A673 (cell line): ENCODE measurements around the gene PKP3. TPM values are rescaled to one million over a fixed set of nuclear protein-coding genes. Genes with fewer than 3 reads are reported as not detected.

Experiments used
- BruUV-seq: library from RNA; stranded (reverse); fragments of 400-500 nt; replicated peaks from 2 replicates; lab custom pipeline; 2021; lab: Mats Ljungman, UMichigan
- CTCF ChIA-PET: fragments of 300-600 bp; sonication (Branson Sonifier 250); formaldehyde crosslinking; loops from one replicate; lab custom pipeline; 2022; ENCODE audit warnings: antibody characterized with exemption; lab: Charles Lee
- POLR2A ChIA-PET: fragments of 300-600 bp; sonication (Branson Sonifier 250); formaldehyde crosslinking; loops from one replicate; lab custom pipeline; 2022; ENCODE audit warnings: antibody characterized with exemption; ENCODE audit not compliant: low non-redundant PET; lab: Charles Lee
- DNase-seq: peaks from one replicate; pipeline ENCODE4 v3.0.0-alpha.2; 2015; ENCODE audit warnings: low spot score
- H3K27ac ChIP-seq: fragments of 200-600 bp; sonication (generic); 2 replicates; pipeline ENCODE4 v1.5.1; 2016; ENCODE audit warnings: mixed run types, low read depth, mild to moderate bottlenecking, mixed read lengths, antibody characterized with exemption, low read length; ENCODE audit not compliant: poor library complexity, severe bottlenecking
- H3K27me3 ChIP-seq: fragments of 200-600 bp; sonication (generic); replicated peaks from 2 replicates; pipeline ENCODE4 v1.6.1; 2017; ENCODE audit warnings: mixed run types, low read depth, mild to moderate bottlenecking, mixed read lengths, antibody characterized with exemption, low read length; ENCODE audit not compliant: insufficient read depth, poor library complexity
- H3K36me3 ChIP-seq: fragments of 200-600 bp; sonication (generic); 2 replicates; pipeline ENCODE4 v1.6.1; 2016; ENCODE audit warnings: mixed run types, mild to moderate bottlenecking, mixed read lengths, antibody characterized with exemption, low read length; ENCODE audit not compliant: insufficient read depth, poor library complexity, severe bottlenecking
- H3K4me1 ChIP-seq: fragments of 200-600 bp; sonication (generic); 2 replicates; pipeline ENCODE4 v1.6.1; 2017; ENCODE audit warnings: mixed run types, mild to moderate bottlenecking, mixed read lengths, antibody characterized with exemption, low read length; ENCODE audit not compliant: insufficient read depth, poor library complexity, severe bottlenecking
- H3K4me3 ChIP-seq: fragments of 200-600 bp; sonication (generic); 2 replicates; pipeline ENCODE4 v1.5.1; 2016; ENCODE audit warnings: low read depth, mixed run types, mild to moderate bottlenecking, mixed read lengths, low read length; ENCODE audit not compliant: poor library complexity, severe bottlenecking
- H3K9me3 ChIP-seq: fragments of 200-600 bp; sonication (generic); 2 replicates; pipeline ENCODE4 v1.6.1; 2016; ENCODE audit warnings: mixed run types, low read depth, mild to moderate bottlenecking, mixed read lengths, antibody characterized with exemption, low read length; ENCODE audit not compliant: poor library complexity, severe bottlenecking
- EZH2 ChIP-seq: fragments of 200-600 bp; sonication (generic); IDR thresholded peaks from 2 replicates; pipeline ENCODE4 v1.6.1; 2017; ENCODE audit warnings: borderline replicate concordance, low read depth, mild to moderate bottlenecking, mixed read lengths, antibody characterized with exemption, low read length; ENCODE audit not compliant: poor library complexity, severe bottlenecking
- intact Hi-C: fragments of 100-400 bp; cut with micrococcal nuclease; formaldehyde crosslinking; loops from one replicate; pipeline ENCODE4 v1.10.0; 2022; ENCODE audit not compliant: unreplicated experiment
- total RNA-seq: library from RNA; stranded (reverse); gene quantifications from 2 replicates; pipeline ENCODE4 v1.2.3, GENCODE V29; 2021
- TF ChIP-seq, protein P1 (sequence below): fragments of 300-800, 200-600 bp; sonication (generic); conservative IDR thresholded peaks from 2 replicates; pipeline ENCODE4 v1.5.1; 2017; ENCODE audit warnings: low read depth, mild to moderate bottlenecking, antibody characterized with exemption, low read length, moderate library complexity, mixed read lengths

Gene PKP3
- total RNA-seq, 1 experiment from 2014 or later: not detected

DNA sequence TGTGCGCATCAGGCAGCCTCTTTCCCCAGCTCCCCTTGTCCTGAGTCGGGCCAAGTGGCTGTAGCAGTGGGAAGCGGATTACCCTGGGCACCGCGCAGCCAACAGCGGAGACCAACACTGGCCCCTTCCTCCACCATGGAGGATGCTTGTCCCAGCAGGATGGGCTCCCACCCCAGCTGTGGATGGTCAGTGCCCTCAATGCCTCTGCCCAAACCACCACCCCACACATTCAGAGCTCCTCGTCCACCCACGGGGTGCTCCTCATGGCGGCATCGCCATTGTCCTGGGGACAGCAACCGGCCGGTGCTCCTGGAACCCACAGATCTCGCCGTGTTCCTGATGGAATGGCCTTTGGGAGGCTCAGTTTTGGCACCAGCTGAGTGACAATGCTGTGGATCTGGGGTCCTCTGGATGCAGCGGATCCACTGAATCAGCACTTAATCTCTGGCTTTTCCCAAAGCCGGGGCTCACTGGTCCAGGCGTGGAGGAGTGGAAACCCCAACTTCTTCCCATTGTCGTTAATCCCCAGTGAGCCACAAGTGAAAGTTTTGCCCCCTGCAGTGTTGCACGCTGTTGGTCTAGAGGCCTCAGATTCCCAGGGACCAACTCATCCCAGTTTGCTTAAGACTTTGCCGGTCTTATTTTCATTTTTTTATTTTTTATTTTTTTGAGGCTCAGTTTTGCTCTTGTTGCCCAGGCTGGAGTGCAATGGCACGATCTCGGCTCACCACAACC, 28.9 kb upstream of the PKP3 start:
- no peak for DNase-seq
- BruUV-seq: no TSS peak
- no peak overlapping the region for H3K4me3 ChIP-seq
- ChIA-PET CTCF (no interaction called here), POLR2A (no interaction called here)
- peaks cover 9% of the 10 kb centered on the region for H3K4me1 ChIP-seq
- peaks cover 3% of the 10 kb centered on the region for H3K9me3 ChIP-seq
- no peak for TF ChIP-seq EZH2
- TF ChIP-seq, protein P1, sequence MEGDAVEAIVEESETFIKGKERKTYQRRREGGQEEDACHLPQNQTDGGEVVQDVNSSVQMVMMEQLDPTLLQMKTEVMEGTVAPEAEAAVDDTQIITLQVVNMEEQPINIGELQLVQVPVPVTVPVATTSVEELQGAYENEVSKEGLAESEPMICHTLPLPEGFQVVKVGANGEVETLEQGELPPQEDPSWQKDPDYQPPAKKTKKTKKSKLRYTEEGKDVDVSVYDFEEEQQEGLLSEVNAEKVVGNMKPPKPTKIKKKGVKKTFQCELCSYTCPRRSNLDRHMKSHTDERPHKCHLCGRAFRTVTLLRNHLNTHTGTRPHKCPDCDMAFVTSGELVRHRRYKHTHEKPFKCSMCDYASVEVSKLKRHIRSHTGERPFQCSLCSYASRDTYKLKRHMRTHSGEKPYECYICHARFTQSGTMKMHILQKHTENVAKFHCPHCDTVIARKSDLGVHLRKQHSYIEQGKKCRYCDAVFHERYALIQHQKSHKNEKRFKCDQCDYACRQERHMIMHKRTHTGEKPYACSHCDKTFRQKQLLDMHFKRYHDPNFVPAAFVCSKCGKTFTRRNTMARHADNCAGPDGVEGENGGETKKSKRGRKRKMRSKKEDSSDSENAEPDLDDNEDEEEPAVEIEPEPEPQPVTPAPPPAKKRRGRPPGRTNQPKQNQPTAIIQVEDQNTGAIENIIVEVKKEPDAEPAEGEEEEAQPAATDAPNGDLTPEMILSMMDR: no peak
- H3K27ac ChIP-seq: no peak overlapping the region
- intact Hi-C loops: no loop called here
- no peaks in the 10 kb centered on the region for H3K36me3 ChIP-seq
- H3K27me3 ChIP-seq: no peaks in the 10 kb centered on the region

DNA sequence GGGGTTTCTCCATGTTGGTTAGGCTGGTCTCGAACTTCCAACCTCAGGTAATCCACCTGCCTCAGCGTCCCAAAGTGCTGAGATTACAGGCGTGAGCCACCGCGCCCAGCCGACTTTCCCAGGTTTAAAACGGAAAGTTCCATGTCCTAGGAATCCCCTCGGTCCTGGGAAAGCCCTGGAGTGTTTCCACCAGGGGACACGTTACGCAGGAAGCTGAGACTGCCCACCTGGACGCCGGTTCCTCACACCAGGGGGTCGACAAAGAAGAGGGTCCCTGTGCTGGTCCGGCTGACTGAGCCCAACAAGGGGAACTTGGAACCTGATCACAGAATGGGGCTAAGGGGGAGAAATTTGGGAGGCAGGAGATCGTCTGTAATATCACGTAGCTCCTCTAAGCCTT, 28.2 kb upstream of the PKP3 start:
- intact Hi-C loops: no loop called here
- CTCF ChIA-PET: no interaction called here
- TF ChIP-seq EZH2: no peak
- TF ChIP-seq, protein P1: no peak
- H3K9me3 ChIP-seq: peaks cover 3% of the 10 kb centered on the region
- no peak overlapping the region for H3K27ac ChIP-seq
- no peak overlapping the region for H3K4me3 ChIP-seq
- DNase-seq: no peak
- peaks cover 9% of the 10 kb centered on the region for H3K4me1 ChIP-seq
- POLR2A ChIA-PET: no interaction called here
- BruUV-seq: no TSS peak
- H3K27me3 ChIP-seq: no peaks in the 10 kb centered on the region
- H3K36me3 ChIP-seq: no peaks in the 10 kb centered on the region

DNA sequence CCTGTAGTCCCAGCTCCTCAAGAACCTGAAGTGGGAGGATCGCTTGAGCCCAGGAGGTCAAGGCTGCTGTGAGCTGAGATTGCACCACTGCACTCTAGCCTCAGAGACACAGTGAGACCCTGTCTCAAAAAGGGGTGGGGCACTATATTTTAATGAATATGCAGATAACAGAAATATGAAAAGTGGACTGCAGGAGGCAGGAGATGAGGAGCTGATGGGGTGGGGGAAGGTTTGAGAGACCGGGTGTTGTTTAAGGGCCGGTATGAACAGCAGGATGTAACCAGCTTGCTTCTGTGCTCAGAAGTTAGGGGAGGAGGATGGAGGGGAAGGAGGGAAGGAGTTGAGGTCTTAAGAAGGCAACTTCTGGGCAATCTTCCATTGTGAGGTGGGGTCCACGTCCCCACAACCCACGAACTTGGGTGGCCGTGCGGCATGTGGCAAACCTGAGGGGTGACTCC, 26.0 kb upstream of the PKP3 start:
- Histone ChIP-seq H3K27ac (no peak overlapping the region), H3K4me3 (no peak overlapping the region), H3K4me1 (peaks cover 9% of the 10 kb centered on the region), H3K27me3 (no peaks in the 10 kb centered on the region), H3K36me3 (no peaks in the 10 kb centered on the region), H3K9me3 (no peaks in the 10 kb centered on the region)
- intact Hi-C loops: no loop called here
- POLR2A ChIA-PET: no interaction called here
- TF ChIP-seq, protein P1: no peak
- no peak for TF ChIP-seq EZH2
- no peak for DNase-seq
- no TSS peak for BruUV-seq
- CTCF ChIA-PET: interaction anchor here (0.6 kb wide), 1 partner anchor 63 kb away, joined by 8 read pairs; no protein-coding TSS in a partner anchor
